ENCODE results near the gene IPCEF1.
A peak's percentile ranks its signal among the peaks of the same experiment; 100 is the strongest.

IPCEF1 gene

DNA sequence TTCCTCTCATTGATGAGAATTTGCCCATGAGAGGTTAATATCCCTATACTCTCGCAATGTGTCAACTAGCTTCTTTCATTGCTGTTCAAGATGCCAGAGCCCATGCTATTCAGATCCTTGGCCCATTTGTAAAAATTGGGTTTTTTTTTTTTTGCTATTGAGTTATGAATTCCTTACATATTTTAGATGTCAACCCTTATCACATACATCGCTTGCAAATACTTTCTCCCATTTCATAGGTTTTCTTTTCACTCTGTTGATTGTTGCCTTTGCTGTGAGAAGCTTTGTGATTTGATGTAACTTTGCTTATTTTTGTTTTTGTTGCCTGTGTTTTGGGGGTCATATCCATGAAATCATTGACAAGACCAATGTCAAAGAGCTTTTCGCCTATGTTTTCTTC is 32.2 kb upstream of the IPCEF1 start:
- TF ChIP-seq, protein P1, sequence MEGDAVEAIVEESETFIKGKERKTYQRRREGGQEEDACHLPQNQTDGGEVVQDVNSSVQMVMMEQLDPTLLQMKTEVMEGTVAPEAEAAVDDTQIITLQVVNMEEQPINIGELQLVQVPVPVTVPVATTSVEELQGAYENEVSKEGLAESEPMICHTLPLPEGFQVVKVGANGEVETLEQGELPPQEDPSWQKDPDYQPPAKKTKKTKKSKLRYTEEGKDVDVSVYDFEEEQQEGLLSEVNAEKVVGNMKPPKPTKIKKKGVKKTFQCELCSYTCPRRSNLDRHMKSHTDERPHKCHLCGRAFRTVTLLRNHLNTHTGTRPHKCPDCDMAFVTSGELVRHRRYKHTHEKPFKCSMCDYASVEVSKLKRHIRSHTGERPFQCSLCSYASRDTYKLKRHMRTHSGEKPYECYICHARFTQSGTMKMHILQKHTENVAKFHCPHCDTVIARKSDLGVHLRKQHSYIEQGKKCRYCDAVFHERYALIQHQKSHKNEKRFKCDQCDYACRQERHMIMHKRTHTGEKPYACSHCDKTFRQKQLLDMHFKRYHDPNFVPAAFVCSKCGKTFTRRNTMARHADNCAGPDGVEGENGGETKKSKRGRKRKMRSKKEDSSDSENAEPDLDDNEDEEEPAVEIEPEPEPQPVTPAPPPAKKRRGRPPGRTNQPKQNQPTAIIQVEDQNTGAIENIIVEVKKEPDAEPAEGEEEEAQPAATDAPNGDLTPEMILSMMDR (IDR thresholded peaks at IDR 0.05; ENCODE audit: low read depth, low read length, missing control alignments) = no peak
- Histone ChIP-seq H3K27me3 (replicated peaks) (no peaks in the 10 kb centered on the region), H3K27ac (no peak overlapping the region), H3K36me3 (replicated peaks) (no peaks in the 10 kb centered on the region), H3K4me3 (ENCODE audit: low read depth, low read length) (no peak overlapping the region)
- in situ Hi-C loops (cut with HindIII; ENCODE audit: low pct_ligation_motif_present, low sequenced_read_pairs) = no loop called here
- no peak for DNase-seq

DNA sequence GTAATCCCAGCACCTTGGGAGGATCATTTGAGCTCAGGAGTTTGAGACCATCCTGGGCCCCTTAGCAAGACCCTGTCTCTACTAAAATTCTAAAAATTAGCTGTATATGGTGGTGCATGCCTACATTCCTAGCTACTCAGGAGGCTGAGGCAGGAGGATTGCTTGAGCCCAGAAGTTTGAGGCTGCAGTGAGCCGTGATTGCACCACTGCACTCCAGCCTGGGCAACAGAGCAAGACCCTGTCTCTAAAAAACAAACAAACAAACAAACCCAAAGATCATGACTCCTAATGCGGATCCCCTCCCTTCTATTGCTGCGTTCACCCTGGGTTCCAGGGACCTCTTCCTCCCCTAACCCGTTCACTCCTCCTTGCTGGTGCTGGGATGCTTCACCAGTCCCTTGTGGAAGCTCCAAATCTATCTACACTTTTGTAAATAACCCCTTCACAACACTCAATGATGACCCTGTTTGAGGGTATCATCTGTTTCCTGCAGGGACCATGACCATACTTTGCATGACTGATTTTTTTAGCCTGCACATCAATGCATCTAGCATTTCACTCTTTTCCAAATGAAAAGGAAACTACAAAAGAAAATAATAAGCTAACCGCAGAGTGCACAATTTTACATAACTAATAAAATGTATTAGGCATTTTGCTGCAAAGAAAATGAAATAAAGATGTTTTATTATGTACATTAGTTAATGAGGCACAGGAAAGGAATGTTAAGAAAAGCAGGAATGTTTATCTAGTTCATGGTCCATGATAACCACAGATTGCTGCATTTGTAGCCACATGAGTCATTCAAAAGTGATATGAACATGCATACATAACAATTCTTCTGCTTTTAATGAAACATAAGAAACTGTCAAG is 30.5 kb upstream of the IPCEF1 start:
- Histone ChIP-seq H3K36me3 (replicated peaks) (no peaks in the 10 kb centered on the region), H3K27ac (peak overlapping the region; percentile 1), H3K27me3 (replicated peaks) (no peaks in the 10 kb centered on the region), H3K4me3 (ENCODE audit: low read depth, low read length) (no peak overlapping the region)
- in situ Hi-C loops (cut with HindIII; ENCODE audit: low pct_ligation_motif_present, low sequenced_read_pairs) = no loop called here
- DNase-seq = peak; percentile 82
- TF ChIP-seq, protein P1 (IDR thresholded peaks at IDR 0.05; ENCODE audit: low read depth, low read length, missing control alignments) = no peak

DNA sequence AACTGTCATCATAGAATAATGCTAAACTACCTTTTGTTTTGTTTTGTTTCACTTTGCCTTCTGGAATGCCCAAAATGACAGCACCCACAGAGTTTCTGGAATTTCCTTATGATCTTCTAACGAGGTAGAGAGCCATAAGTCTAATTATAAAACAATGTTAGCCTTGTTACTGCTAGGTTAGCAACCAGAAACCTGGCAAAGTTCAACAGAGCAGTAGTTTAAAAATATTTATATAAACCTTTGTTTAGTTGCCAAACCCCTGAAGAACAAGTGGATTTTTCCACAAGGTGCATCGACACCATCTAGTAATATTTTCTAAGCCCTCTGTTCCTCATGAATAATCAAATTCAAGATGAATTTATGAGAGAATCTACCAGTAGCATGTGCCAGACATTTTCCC is 27.6 kb upstream of the IPCEF1 start:
- TF ChIP-seq, protein P1 (IDR thresholded peaks at IDR 0.05; ENCODE audit: low read depth, low read length, missing control alignments) = no peak
- in situ Hi-C loops (cut with HindIII; ENCODE audit: low pct_ligation_motif_present, low sequenced_read_pairs) = no loop called here
- H3K27me3 ChIP-seq (replicated peaks) = no peaks in the 10 kb centered on the region
- no peaks in the 10 kb centered on the region for H3K36me3 ChIP-seq (replicated peaks)
- no peak for DNase-seq
- no peak overlapping the region for H3K4me3 ChIP-seq (ENCODE audit: low read depth, low read length)
- no peak overlapping the region for H3K27ac ChIP-seq

DNA sequence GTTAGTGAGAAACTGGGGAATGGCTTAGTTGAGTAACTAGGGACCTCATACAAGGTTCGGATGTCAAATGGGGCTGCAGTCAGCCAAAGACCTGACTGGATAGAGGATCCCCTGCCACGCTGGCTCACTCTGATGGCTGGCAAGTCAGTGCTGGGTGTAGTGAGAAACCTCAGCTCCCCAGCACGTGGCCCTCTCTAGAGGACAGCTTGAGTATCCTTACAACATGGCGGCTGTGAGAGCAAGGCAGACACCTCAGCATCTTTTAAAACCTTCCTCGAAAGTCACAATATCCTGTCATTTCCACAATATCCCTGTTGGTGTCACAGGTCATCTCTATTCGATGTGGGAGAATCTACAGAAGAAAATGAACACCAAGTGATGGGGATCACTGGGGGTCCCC is 26.7 kb upstream of the IPCEF1 start:
- Histone ChIP-seq H3K27ac (no peak overlapping the region), H3K27me3 (replicated peaks) (no peaks in the 10 kb centered on the region), H3K36me3 (replicated peaks) (no peaks in the 10 kb centered on the region), H3K4me3 (ENCODE audit: low read depth, low read length) (no peak overlapping the region)
- DNase-seq = no peak
- TF ChIP-seq, protein P1 (IDR thresholded peaks at IDR 0.05; ENCODE audit: low read depth, low read length, missing control alignments) = no peak
- in situ Hi-C loops (cut with HindIII; ENCODE audit: low pct_ligation_motif_present, low sequenced_read_pairs) = no loop called here

DNA sequence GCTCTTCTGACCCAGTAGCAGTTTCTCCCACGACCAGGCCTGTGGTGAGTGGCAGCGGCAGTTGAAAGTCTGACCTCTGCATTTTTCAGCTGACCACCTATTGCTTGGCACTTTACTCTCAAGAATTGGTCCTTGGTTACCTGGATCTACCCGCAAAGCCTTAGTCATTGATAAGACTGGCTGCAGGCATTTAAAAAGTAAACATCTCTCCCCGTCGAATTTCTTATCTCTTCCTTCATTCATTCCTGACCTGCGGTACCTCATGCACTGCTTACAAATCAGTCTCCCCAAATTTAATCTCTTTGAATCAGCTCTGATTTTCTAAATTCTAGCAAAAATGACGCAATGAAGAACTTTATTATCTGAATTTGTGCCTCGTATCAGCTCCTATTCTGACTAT is 26.1 kb upstream of the IPCEF1 start:
- H3K36me3 ChIP-seq (replicated peaks) = no peaks in the 10 kb centered on the region
- no peak overlapping the region for H3K27ac ChIP-seq
- in situ Hi-C loops (cut with HindIII; ENCODE audit: low pct_ligation_motif_present, low sequenced_read_pairs) = no loop called here
- H3K4me3 ChIP-seq (ENCODE audit: low read depth, low read length) = no peak overlapping the region
- no peak for DNase-seq
- no peaks in the 10 kb centered on the region for H3K27me3 ChIP-seq (replicated peaks)
- TF ChIP-seq, protein P1 (IDR thresholded peaks at IDR 0.05; ENCODE audit: low read depth, low read length, missing control alignments) = no peak

DNA sequence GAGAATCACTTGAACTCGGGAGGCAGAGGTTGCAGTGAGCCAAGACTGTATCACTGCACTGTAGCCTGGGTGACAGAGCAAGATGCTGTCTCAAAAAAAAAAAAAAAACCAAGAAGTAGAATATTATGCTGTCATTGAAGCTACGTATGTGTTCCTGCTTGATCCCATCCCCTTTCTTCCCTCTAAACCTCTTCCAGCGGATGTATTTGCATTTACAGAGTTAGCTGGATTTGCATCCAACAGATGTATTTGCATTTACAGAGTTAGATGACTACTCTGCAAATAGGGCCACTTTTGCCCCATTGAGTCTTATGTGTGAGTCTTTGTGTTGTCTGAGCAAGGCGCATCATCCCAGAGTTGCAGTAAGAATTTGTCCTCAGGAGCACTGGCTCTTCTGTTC is 24.9 kb upstream of the IPCEF1 start:
- Histone ChIP-seq H3K27me3 (replicated peaks) (no peaks in the 10 kb centered on the region), H3K36me3 (replicated peaks) (no peaks in the 10 kb centered on the region), H3K4me3 (ENCODE audit: low read depth, low read length) (no peak overlapping the region), H3K27ac (no peak overlapping the region)
- DNase-seq = no peak
- in situ Hi-C loops (cut with HindIII; ENCODE audit: low pct_ligation_motif_present, low sequenced_read_pairs) = no loop called here
- TF ChIP-seq, protein P1 (IDR thresholded peaks at IDR 0.05; ENCODE audit: low read depth, low read length, missing control alignments) = no peak

All from brain microvascular endothelial cell (primary cell).